Activated CD4-positive, alpha-beta T cell treated with anti-CD3 and anti-CD28 coated beads, Interleukin-2, Interleukin-6, amounts not matched to agents 100 ng/mL and 50 ng/mL, durations not matched to agents 16 hours and 8 hours (primary cell): ENCODE measurements around the gene ABCC11.
A peak's percentile ranks its signal among the peaks of the same experiment; 100 is the strongest.
"Not testable (repeated sequence)": the region's sequence is repeated elsewhere in the genome, so short reads cannot be mapped to it uniquely, and the experiment has no call there.

ENCODE experiments used
- DNase-seq: peaks from one replicate; pipeline ENCODE4 v3.0.0-alpha.2; 2020

ABCC11 gene

DNA sequence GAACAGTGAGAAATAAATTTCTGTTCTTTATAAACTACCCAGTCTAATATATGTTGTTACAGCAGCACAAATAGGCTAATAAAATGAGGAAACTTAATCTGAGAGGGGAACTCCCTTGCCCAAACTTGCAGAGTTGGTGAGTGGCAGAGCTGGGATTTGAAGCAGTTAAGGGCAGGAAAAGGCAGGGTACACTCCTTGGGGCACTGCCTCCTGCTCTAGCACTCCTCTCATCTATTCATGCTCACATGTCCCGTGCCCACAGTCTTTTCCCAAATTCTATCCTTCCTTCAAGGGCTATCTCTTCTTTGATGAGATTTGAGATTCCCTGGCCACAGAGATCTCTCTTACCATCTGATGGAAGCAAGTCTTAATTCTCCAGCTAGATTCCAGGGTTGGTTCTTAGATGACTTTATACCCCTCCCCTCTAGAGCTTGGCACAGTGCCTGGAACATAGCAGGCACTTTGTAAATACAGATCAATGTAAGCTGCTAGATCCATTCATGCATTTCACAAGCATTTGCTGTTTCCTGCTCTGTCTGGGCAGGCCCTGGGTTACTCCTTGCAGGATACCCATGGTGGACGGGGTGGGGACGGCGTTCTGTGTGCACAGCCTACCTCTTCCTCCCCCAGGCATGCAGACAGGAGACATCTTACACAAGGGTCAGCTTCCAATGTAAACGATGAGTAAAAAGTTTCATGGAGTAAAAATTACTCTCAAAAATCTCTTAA lies 52.3 kb downstream of the ABCC11 start:
- no peak for DNase-seq

DNA sequence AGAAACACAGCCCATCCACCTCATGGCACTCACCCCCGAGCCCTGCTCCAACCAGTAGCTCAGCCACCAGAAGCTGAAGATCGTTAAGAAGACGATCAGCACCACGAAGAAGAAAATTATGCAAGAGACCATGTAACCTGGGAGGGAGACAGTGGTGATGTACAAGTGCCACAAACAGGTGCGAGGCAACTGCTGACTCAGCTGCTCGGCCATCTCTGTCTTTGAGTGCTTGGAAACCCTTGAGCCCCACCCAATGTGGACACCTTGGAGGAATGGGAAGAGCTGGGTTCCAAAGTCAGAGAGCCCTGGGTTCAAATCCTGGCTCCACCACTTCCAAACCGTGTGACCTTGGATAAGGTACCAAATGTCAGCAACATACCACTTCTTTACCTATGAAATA lies 53.5 kb downstream of the ABCC11 start:
- DNase-seq = no peak

DNA sequence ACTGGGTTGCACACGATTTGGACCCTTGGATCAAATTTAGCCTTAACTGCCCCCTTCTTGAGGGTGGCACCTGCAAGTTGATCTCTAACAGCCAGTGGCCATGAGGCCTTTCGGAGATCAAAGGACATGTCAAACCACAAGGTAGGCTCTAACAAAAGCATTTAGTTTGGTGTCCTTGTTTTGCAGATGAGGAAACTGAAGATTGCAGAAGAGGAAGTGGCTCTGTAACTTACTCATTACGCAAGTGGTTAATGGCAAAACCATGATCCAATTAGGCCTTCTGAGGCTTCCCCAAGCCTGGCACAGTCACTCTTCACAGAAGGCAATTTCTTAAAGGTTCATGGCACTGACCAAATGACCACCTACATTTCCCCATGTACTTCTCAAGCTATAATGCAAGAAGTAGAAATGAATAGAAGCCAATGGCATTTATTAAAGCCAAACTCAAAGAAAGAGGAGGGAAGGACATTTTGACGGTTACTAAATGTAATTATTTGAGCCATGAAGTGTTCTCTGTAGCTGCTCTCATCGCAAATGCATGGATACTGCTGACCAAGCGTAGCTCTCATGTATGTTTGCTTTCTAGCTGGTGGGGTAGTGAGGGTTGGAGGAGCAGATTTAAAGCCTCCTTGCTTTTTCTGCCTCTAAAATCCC lies 58.8 kb downstream of the ABCC11 start:
- DNase-seq = peak; percentile 54

DNA sequence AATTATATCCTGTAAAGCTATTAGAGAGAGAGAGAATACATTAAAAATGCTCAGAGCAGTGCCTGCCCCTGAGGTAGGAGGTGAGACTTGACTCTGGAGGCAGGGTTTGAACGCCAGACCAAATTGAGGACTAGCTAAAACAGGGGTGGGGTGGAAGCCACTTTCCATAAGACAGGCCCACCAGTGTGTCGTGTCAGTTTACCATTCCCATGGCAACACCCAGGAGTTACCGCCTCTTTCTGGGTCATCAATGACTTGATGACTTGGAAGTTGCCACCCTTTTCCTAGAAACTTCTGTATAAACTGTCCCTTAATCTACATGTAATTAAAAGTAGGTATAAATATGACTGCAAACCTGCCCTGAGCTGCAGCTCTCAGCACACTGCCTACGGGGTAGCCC lies 59.6 kb downstream of the ABCC11 start:
- DNase-seq = no peak

DNA sequence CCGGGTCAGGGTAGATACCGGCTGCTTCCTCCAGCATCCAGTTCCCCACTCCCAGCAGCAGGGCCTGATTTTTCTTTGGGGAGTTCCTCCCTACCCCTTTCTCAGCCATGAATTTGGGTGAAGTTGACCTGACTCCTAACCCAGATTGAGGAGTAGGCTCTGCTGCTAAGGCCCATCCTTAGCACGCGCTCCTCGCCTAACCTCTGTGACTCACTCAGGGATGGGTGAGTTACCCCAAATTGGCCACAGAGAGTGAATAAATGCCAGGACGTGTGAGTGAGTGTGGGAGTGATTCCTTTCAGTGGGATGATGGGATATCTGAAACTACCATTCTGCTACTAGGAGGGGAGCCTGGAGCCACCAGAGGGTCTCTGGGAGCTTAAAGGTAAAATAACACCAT lies 62.7 kb downstream of the ABCC11 start:
- no peak for DNase-seq

DNA sequence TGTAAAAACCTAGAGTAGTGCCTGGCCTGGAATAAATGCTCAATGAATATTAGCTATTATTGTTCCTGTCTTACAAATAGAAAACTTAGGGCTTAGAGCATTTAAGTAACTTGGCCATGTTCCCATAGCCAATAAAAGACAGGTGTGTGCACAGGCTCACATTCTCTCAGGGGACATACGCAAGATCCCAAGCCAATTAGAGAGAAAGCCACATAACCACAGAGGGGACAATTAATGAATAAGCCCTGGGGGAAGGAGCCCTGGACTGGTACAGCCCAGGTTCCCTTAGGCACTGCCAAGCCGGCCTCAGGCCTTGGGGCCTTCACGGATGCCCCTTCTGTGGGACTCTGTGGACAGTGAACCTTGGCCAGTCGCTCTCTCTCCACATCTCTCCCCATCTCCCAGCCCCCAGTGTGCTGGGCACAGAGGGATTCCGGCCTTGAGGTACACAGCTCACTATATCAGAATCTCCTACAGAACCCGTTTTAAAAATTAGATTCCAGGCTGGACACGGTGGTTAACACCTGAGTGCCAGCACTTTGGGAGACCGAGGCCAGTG lies 64.3 kb downstream of the ABCC11 start:
- no peak for DNase-seq

DNA sequence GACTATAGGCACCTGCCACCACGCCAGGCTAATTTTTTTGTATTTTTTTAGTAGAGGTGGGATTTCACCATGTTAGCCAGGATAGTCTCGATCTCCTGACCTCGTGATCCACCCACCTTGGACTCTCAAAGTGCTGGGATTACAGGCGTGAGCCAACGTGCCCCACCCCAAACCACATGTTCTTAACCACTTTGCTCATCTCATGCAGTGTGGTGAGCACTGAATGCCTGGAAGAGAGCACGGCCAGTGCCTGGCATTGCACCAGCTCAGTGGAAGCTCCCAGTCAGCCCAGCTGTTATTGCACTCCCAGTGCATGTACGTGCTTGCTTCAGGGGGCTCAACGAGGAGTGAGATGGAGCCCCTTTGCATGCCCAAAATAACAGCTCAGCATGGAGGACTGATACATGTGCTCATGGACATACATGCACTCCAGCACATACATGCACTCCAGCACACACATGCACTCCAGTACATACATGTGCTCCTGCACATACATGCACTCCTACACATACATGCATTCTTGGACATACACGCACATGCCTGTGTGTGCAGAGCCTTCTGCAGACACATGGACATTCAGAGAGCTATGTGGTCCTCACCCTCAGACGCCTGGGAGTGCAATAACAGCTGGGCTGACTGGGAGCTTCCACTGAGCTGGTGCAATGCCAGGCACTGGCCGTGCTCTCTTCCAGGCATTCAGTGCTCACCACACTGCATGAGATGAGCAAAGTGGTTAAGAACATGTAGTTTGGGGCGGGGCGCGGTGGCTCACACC lies 65.4 kb downstream of the ABCC11 start:
- DNase-seq = not testable (repeated sequence)

DNA sequence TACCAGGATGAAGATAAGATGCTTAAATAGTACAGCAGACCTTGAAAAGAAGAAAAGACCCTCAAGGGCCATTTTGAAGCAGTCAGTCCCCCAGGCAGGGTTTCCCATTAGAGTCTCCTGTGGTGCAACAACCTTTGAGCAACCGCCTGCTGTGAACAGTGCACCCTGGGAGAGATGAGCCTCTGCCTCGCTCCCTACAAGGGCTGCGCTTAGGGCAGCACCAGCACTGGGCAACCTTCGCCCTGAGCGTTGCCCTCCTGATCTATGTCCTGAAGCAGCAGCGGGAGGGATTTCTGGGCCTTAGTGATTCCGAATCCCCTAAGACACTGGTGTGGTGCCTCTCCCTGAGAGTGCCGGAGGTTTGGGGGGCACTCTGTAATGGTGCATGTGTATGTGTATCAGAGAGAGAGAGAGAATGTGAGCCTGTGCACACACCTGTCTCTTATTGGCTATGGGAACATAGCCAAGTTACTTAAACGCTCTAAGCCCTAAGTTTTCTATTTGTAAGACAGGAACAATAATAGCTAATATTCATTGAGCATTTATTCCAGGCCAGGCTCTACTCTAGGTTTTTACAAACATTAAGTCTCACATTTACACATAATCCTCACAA lies 66.4 kb downstream of the ABCC11 start:
- no peak for DNase-seq

DNA sequence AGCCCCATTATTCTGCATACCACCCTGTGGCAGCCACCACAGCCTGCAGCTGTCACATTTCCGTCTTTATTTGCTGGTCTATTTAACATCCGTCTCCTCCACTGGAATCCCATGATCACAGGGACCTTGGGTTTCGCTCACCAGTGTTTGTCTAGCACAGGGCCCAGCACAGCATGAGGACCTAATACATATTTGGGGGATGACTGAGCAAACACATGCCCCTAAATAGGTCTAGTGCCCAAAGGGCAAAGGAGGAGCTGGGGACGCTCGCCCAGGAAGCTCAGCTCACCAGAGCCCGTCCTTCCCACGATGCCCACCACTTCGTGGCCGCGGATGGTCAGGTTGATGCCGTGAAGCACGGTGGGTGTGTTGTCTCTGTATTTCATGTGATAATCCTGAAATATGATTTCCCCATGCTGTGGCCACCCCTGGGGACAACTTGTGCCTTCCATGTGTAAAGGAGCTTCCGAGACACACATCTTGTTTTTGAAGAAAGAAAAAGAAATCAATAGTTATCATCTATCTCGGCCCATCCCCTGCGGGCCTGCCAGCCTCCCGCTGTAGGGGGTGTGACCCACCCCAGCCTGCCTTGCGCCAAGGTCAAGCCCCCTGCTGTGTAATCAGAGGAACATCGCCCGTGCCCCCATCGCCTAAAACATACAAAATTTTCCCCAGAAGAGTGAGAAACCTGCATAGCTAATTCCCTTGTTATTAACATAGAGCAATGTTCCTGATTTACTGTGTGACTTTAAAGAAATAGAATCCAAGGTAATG lies 70.5 kb downstream of the ABCC11 start:
- DNase-seq = no peak

DNA sequence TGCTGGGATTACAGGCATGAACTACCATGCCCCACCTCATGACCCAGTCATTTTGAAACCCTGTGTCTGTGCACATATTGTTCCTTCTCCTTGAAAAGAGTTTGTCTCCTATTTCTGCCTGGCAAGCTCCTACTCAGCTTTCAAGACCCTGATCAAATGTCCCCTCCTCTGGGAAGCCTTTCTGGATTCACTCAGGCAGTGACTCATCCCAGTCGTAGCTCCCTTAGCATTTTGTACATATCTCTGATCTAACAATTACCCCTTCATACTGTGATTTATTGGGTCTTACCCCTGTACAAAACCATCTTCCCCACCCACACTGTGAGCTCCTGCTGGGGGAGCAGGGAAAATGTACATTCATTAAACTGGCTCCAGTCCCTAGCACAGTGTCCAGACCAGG lies 73.5 kb downstream of the ABCC11 start:
- no peak for DNase-seq

DNA sequence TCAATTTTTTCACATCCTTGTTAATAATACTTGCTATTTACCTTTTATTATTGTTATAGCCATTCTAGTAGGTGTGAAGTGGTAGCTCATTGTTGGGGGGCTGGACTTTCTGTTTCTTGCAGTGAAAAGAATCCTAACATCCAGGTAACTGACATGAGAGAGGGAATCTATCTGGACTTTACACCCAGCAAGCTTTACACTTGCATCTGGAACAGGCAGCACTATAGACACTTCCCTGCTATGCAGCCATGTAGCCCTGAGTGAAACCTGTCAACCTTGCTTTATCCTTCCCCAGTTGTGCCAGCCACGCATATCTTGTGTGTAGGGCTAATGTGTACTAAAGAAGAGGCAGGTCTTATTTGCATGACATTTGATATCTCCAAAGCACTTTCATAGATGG lies 74.7 kb downstream of the ABCC11 start:
- no peak for DNase-seq

DNA sequence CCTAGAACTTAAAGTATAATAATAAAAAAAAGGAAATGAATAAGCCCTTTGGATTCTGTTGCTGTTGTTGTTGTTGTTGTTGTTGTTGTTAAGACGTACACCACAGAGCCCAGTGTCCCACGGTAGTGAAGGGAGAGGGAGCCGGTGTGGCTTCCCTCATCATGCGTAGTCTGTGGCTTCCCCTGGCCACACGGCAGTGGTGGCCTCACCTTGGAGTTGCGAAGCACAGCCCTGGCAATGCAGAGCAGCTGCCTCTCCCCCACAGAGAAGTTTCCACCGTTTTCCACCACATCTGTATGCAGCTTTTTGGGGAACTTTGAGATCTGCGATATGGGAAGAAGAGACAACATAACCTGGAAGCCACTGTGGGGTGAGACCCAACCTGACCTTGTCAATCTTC lies 77.4 kb downstream of the ABCC11 start:
- DNase-seq = no peak

DNA sequence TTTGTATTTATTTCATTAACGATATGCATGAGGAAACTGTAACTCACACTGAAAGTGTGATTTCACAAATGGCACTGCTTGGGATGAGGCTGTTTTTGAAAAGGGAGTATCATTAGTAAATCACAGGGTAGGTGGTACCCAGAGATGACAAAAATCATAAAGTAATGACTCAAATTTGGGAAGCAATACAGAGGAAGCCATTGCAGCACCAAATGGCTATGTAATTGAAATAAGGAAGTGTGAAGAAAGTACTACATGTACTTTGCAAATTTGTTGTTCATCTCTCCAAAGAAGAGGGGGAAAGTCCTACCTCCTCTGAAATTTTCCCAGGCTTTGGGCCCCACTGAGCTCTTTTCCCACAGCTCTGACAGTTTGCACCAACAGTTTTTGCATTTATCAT lies 79.3 kb downstream of the ABCC11 start:
- no peak for DNase-seq

DNA sequence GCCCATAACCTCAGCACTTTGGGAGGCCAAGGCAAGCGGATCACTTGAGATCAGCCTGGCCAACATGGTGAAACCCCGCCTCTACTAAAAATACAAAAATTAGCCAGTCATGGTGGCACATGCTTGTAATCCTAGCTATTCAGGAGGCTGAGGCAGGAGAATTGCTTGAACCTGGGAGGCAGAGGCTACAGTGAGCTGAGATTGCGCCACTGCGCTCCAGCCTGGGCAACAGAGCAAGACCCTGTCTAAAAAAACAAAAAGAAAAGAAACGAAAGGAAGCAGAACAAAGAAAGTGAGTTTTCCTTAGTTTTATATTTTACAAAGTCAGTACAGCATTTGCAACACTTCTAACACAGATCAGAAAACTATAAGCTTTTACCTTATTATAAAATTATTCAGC lies 80.7 kb downstream of the ABCC11 start:
- DNase-seq = not testable (repeated sequence)

DNA sequence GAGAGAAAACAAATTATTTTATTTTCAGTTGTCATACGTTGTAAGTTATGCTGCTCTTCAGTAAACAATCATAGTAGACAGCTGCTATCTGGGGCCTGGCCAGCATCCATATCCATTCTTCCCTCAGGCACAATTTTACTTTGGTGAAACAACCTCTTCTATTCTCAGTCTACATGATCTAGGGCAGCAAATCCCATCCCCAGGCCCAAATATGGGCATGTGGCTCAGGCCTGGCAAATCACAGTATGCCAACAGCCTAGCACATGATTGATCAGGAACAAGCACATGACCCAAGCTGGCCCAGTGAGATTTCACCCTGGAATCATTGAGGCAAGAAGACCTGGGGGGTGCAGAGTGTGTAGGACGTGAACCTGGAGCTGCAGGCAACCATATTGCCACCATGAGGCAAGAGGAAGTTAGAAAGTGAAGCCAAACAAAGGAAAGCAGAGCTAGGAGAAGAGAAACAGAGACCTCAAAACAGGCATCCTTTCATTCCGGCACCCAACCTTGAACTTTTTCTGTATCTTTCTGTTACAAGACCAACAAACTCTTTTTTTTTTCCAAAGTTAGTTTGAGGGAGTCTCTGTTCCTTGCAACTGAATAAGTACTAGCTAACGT lies 81.3 kb downstream of the ABCC11 start:
- DNase-seq = no peak

DNA sequence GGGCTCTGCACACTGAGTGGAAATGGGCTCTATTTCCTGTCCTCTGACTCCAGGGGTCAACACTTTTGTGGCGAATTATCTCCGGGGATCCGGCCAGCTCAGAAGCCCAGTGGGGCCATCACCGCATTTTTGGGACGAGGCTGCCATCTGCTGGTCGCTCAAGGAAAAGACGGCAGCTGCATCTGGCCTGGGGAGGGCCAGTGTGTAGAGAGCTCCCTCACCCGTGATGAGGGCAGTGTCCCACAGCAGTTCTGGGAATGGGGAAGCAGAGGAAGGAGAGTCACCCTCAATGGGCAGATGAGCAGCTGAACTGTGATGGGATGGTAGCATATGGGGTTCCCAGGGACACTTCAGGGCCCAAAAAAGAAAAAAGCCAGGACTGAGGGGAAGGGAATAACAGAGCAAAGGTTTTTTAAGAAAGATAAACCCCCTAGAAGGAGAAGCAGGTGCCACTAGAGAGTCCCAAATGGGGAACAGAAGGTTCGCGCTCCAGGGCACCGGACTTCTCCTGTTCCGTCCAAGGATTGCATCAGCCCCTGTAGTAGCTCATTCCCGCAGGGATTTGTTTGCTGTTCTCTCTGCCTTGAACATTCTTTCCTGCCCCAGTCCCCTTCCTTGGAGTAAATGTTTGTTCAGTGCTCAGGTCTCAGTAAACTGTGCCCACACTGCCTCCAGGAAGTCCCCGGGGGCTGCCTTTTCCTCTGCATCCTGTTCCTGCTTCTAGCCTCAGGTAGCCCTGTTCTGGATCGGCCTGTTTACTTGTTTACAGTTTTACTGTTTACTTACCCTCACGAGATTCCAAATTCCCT lies 82.2 kb downstream of the ABCC11 start:
- DNase-seq = peak; percentile 79

DNA sequence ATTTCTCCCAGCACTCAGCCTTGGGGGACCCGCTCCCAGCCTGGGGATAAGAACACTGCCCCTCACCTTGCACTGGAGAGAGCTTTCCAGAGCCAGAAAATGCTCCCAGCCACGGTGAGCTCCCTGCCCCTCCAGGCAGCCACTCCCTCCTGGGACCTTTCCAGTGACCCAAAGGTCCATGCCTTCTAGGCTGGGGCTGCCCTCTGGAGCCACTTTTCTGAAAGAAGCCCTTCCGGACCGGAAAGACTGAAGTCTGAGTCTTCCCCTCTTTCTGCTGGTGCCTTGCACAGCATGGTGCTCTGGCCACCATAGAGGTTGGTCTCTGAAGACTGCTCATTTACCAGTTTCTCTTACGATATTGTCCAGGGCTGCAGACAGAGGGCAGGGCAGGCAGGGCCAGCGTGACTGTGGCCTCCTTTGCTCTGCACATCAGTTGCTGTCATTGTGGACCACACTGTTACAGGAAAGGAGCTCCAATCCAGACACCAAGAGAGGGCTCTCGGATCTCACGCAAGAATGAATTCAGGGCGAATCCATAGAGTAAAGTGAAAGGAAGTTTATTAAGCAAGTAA lies 84.4 kb downstream of the ABCC11 start:
- no peak for DNase-seq

DNA sequence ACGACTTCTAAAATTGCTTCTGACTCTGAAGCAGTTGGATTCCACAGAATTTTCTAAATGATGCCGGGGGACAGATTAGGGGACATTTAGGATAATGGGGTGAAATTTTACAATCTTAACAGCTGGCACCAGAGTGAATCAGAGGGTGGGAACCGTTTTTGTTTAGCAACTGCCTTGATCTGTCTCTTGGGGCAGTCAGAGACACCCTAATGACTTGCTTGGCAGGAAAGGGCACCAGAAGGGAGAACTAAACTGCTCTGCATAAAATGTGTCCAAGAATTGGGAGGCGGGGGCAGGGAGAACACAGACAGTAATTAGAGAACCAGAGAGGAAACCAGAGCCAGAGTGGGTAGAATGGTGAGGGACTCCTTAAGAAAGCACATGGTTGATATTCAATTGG lies 85.4 kb downstream of the ABCC11 start:
- no peak for DNase-seq

DNA sequence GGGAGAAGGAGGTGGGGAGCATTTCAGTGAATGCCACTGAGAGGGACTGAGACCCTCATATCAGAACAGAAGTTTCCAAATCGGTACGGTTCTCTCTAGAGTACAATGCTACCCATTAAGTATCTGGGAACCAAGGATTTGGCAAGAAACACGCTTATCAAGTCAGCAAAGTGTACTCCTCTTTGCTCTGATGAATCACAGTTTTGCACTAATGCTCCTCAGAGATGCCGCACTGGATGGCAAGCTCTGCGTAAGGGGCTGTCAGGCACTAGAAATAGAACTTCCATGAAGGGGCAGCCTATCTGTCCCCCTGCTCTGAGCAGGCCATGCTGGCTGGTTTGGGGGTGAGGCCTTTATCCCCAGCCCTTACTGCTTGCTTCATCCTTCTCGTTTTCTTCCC lies 86.8 kb downstream of the ABCC11 start:
- no peak for DNase-seq

DNA sequence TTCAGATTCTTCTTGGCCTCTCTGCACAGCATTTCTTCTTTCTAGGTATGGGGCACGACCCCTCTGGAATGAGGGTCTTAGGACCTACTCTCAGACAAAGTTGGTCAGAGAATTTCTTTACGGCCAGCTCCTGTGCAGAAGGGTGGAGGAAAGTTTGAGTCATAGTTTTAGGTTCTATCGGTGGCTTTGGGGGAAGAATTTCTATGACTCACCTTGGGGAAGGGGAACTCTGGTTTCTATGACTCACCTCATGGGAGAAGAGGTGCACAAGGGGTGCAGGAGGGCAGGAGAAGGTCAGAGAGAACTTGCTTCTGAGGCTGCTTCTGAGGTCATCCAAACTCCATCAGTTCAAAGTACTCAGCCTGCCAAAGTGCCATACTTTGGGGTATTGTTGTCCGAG lies 89.0 kb downstream of the ABCC11 start:
- DNase-seq = peak; percentile 85

DNA sequence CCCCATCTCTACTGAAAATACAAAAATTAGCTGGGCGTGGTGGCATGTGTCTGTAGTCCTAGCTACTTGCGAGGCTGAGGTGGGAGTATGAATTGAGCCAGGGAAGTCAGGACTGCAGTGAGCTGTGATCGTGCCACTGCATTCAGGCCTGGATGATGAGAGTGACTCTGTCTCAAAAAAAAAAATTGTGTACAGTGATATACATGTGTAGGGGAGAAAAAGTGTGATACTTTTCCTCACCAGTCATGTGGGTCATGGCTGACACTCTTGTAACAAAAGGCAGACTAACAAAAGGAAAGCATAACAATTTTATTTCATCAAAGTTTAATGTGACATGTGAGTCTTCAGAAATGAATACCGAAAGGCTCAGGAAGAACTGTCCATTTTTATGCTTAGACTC lies 89.5 kb downstream of the ABCC11 start:
- no peak for DNase-seq
